Osteoblast (primary cell): ENCODE results near the gene FLYWCH1. TPM values are rescaled to one million over a fixed set of nuclear protein-coding genes. Genes with fewer than 3 reads are reported as not detected.

Experiments
- DNase-seq: peaks from one replicate; pipeline ENCODE4 v3.0.0; 2011; ENCODE audit warnings: low spot score, mixed read lengths; ENCODE audit not compliant: insufficient read length; ENCODE audit errors: missing footprints
- H2AFZ ChIP-seq: 2 replicates; pipeline ENCODE4 v1.6.0; 2011; ENCODE audit warnings: mild to moderate bottlenecking, low read length
- H3K27ac ChIP-seq: 2 replicates; pipeline ENCODE4 v1.5.1; 2011; ENCODE audit warnings: mild to moderate bottlenecking, low read depth, low read length, moderate library complexity
- H3K27me3 ChIP-seq: 2 replicates; pipeline ENCODE4 v1.6.0; 2012; ENCODE audit warnings: mild to moderate bottlenecking, control low read depth, inconsistent platforms, low read length, moderate library complexity; ENCODE audit not compliant: insufficient read depth
- H3K36me3 ChIP-seq: 2 replicates; pipeline ENCODE4 v1.5.1; 2011; ENCODE audit warnings: mild to moderate bottlenecking, low read length, control low read depth, moderate library complexity; ENCODE audit not compliant: insufficient read depth
- H3K4me1 ChIP-seq: 2 replicates; pipeline ENCODE4 v1.5.1; 2011; ENCODE audit warnings: mild to moderate bottlenecking, low read length, control low read depth, moderate library complexity; ENCODE audit not compliant: insufficient read depth
- H3K4me2 ChIP-seq: 2 replicates; pipeline ENCODE4 v1.6.0; 2011; ENCODE audit warnings: mild to moderate bottlenecking, low read length; ENCODE audit not compliant: insufficient read depth
- H3K4me3 ChIP-seq: fragments of 200-600 bp; sonication (generic); 3 replicates; pipeline ENCODE4 v1.5.1; 2012; ENCODE audit warnings: mild to moderate bottlenecking, low read length, inconsistent platforms; ENCODE audit not compliant: insufficient read depth
- H3K79me2 ChIP-seq: 2 replicates; pipeline ENCODE4 v1.6.0; 2012; ENCODE audit warnings: mild to moderate bottlenecking, low read length, control low read depth, inconsistent platforms; ENCODE audit not compliant: insufficient read depth
- H3K9me3 ChIP-seq: 2 replicates; pipeline ENCODE4 v1.5.1; 2011; ENCODE audit warnings: low read depth, low read length, control low read depth
- H4K20me1 ChIP-seq: 2 replicates; pipeline ENCODE4 v1.6.0; 2012; ENCODE audit warnings: mild to moderate bottlenecking, low read length, control low read depth; ENCODE audit not compliant: insufficient read depth
- total RNA-seq: library from RNA; depleted of rRNA; stranded (reverse); fragments of >200 nt; gene quantifications from 2 replicates; pipeline ENCODE4 v1.2.3, GENCODE V29; 2012
- TF ChIP-seq, protein P1 (sequence below): IDR thresholded peaks from 2 replicates; pipeline ENCODE4 v1.5.1; 2011; ENCODE audit warnings: mild to moderate bottlenecking, low read depth, low read length, moderate library complexity; ENCODE audit errors: extremely low read depth

FLYWCH1 gene
- total RNA-seq, 1 donor, result 56.5 TPM

DNA sequence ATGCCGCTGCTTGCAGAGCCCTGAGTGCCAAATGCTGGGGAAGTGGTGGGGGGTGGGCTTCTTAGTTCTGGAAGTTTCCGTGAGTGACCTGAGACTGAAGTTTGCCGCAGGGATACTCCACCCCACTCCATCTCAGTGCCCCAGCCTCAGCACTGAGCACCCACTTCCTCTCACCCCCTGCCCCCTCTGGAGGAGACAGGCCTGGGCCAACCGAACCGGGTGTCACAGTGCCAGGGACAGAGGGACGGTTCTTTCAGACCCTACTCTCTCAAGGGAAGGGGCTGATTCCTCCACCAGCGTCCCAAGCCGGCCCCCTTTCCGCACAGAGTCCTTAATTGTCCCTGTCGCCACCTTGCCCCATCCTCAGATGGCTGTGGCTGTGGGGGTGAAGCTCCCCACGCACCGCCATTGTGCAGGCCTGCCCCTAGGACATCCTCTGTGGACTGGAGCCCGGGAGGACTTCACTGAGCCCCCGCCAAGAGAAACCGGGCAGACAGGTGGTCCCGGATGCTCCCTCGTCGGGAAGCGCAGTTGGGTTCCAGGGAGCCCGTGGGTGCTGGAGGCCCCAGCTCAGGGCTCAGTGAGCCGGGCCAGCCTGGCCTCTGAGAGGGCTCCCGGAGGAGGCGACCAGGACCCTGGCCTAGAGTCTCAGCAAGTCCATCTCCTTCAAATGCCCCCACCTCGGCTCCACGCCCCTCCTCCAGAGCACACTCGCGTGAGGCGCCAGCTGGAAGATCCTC, 50.8 kb downstream of the FLYWCH1 start:
- no peaks in the 10 kb centered on the region for H3K36me3 ChIP-seq
- peak; percentile 91 for DNase-seq
- H3K4me1 ChIP-seq, result no peaks in the 10 kb centered on the region
- H2AFZ ChIP-seq, result no peak overlapping the region
- H4K20me1 ChIP-seq, result peaks cover 4% of the 10 kb centered on the region
- no peaks in the 10 kb centered on the region for H3K9me3 ChIP-seq
- peaks cover 58% of the 10 kb centered on the region for H3K27me3 ChIP-seq
- no peak overlapping the region for H3K4me2 ChIP-seq
- no peak overlapping the region for H3K4me3 ChIP-seq
- H3K79me2 ChIP-seq, result no peaks in the 10 kb centered on the region
- no peak overlapping the region for H3K27ac ChIP-seq
- TF ChIP-seq, protein P1, sequence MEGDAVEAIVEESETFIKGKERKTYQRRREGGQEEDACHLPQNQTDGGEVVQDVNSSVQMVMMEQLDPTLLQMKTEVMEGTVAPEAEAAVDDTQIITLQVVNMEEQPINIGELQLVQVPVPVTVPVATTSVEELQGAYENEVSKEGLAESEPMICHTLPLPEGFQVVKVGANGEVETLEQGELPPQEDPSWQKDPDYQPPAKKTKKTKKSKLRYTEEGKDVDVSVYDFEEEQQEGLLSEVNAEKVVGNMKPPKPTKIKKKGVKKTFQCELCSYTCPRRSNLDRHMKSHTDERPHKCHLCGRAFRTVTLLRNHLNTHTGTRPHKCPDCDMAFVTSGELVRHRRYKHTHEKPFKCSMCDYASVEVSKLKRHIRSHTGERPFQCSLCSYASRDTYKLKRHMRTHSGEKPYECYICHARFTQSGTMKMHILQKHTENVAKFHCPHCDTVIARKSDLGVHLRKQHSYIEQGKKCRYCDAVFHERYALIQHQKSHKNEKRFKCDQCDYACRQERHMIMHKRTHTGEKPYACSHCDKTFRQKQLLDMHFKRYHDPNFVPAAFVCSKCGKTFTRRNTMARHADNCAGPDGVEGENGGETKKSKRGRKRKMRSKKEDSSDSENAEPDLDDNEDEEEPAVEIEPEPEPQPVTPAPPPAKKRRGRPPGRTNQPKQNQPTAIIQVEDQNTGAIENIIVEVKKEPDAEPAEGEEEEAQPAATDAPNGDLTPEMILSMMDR, result no peak

DNA sequence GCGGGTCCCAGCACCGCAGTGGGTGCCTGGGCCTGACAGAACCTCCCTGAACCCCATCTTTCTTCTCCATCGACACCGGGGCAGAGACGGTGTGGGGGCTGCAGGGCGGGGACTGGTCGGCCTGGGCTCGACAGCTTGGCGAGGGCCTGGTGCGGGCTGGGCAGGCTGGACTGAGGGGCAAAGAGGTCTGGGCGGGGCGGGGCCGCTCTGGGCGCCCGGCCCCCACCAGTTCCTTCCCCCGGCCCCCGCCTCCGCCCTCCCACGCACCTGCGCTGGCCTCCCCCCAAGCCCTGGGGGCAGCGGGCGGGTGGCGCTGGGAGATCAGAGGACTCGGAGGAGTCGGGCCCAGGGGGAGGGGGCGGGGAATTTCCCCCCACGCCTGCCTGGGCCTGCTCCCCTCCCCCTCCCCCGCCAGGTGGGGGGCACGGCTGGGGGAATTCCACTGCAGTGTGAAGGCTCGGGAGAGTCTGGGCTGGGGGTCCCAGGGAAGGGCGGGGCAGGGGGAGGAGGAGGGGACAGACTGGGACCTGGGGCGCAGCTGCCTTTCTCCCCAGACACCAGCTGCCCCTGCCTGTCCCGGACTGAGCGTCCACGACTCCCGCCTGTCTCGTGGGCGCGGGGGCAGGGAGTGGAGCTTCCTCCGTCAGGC, 51.5 kb downstream of the FLYWCH1 start:
- H3K27me3 ChIP-seq, result peaks cover 65% of the 10 kb centered on the region
- no peak overlapping the region for H2AFZ ChIP-seq
- H3K27ac ChIP-seq, result no peak overlapping the region
- peaks cover 4% of the 10 kb centered on the region for H4K20me1 ChIP-seq
- TF ChIP-seq, protein P1, result no peak
- H3K4me3 ChIP-seq, result no peak overlapping the region
- H3K36me3 ChIP-seq, result no peaks in the 10 kb centered on the region
- no peaks in the 10 kb centered on the region for H3K4me1 ChIP-seq
- H3K9me3 ChIP-seq, result no peaks in the 10 kb centered on the region
- DNase-seq, result peak; percentile 96
- H3K79me2 ChIP-seq, result no peaks in the 10 kb centered on the region
- no peak overlapping the region for H3K4me2 ChIP-seq

DNA sequence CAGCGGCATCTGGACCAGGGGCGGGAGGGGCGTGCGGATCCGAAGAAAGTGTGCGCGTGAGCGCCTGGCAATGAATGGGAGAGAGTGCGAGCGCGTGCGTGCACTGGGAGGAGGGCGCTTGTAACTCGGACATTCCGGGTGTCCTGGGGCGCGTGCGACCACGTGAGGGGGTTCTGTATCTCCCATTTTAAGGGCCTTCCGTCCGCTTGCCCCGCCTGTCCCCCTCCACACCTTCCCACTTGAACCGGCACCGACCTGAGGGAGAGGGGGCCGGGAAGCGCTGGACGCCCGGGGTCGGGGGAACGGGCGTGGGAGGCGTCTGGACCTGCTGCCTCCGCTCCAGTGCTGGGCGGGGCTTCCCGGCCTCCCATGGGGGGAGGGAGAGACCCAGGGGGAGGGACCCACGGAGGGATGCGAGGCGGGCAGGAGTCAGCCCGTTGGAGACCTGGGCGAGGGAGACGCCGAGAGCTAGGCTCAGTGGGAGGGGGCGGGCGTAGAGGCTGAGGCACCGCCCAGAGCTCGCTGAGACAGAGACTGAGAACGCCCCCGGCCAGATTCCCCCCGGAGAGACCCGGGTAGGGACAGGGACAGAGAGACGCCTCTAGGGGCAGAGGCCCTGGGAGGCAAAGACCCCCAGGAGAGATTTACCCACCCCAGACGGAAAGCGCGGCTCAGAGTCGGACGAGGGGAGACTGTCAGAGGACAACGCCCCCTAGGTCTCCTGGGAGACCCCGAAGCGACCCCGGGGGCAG, 52.2 kb downstream of the FLYWCH1 start, which contains the start of gene KREMEN2:
Gene KREMEN2, plus strand, starts transcription at position 553 of the 752 bp plus-strand sequence. CDS start 246 bp downstream, outside the sequence.
- no peak within 1 kb of the TSS for H3K27ac ChIP-seq
- H3K9me3 ChIP-seq, result no peaks in the 10 kb centered on the region
- peaks cover 4% of the 10 kb centered on the region for H4K20me1 ChIP-seq
- H3K36me3 ChIP-seq, result no peaks in the 10 kb centered on the region
- TF ChIP-seq, protein P1, result no peak
- H3K4me1 ChIP-seq, result no peaks in the 10 kb centered on the region
- H2AFZ ChIP-seq, result no peak within 1 kb of the TSS
- H3K4me2 ChIP-seq, result no peak within 1 kb of the TSS
- no peaks in the 10 kb centered on the region for H3K79me2 ChIP-seq
- DNase-seq, result peak; percentile 89
- peaks cover 65% of the 10 kb centered on the region for H3K27me3 ChIP-seq
- H3K4me3 ChIP-seq, result no peak within 1 kb of the TSS
